Measurements from ENCODE around the gene CAPZA2. TPM values are rescaled to one million over a fixed set of nuclear protein-coding genes. Genes with fewer than 3 reads are reported as not detected.

The CAPZA2 gene
- total RNA-seq, 2 experiments from 2014 or later: 93.6 to 96.5 TPM

DNA sequence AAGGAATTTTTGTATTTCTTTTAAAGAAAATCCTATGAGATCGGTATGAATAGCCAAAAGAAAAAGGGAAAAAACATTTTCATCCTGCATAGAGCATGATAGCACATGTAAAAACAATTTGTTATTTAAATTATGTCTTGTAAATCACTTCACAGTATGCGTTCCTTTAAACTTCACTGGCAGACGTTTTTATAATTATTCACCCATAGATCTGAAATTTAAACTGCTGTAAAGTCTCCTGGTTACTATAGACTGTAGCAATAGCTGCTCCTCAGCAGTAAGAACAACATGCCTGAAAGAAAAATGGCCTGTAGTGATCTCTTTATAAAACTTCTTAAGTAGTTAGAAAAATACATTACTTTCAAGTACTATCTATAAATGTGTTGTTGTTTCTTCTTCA, 26.5 kb downstream of the CAPZA2 start:
- H3K27me3 Mint-ChIP-seq: no peaks in the 10 kb centered on the region
- no peak overlapping the region for H3K4me3 ChIP-seq (ENCODE audit: low read length)
- no peaks in the 10 kb centered on the region for H3K27me3 ChIP-seq (ENCODE audit: control insufficient read depth in 1 of 2, insufficient read depth in 2 of 2, low read length in 2 of 2)
- H3K27ac ChIP-seq (ENCODE audit: low read depth in 1 of 2, low read length in 2 of 2): no peak overlapping the region
- ATAC-seq (ENCODE audit: poor library complexity) (no peak), DNase-seq (no peak)
- peaks cover 3% of the 10 kb centered on the region for H3K4me1 ChIP-seq (ENCODE audit: insufficient read depth, low read length)
- intact Hi-C loops (cut with DNase I, micrococcal nuclease): no loop called here
- H3K36me3 ChIP-seq (ENCODE audit: insufficient read depth, low read length): peaks cover 33% of the 10 kb centered on the region
- H3K9me3 ChIP-seq (ENCODE audit: control insufficient read depth in 1 of 2, insufficient read depth in 1 of 2, low read length in 2 of 2): peaks cover 0 to 3% of the 10 kb centered on the region in 2 experiments
- TF ChIP-seq, protein P1, sequence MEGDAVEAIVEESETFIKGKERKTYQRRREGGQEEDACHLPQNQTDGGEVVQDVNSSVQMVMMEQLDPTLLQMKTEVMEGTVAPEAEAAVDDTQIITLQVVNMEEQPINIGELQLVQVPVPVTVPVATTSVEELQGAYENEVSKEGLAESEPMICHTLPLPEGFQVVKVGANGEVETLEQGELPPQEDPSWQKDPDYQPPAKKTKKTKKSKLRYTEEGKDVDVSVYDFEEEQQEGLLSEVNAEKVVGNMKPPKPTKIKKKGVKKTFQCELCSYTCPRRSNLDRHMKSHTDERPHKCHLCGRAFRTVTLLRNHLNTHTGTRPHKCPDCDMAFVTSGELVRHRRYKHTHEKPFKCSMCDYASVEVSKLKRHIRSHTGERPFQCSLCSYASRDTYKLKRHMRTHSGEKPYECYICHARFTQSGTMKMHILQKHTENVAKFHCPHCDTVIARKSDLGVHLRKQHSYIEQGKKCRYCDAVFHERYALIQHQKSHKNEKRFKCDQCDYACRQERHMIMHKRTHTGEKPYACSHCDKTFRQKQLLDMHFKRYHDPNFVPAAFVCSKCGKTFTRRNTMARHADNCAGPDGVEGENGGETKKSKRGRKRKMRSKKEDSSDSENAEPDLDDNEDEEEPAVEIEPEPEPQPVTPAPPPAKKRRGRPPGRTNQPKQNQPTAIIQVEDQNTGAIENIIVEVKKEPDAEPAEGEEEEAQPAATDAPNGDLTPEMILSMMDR (IDR thresholded peaks at IDR 0.05): no peak
- POLR2A ChIA-PET: no interaction called here
- CTCF ChIA-PET: no interaction called here
- H3K27ac Mint-ChIP-seq: no peak overlapping the region
- no peak overlapping the region for H3K4me3 Mint-ChIP-seq
- H3K36me3 Mint-ChIP-seq (ENCODE audit: low read depth): peaks cover 88% of the 10 kb centered on the region
- H3K9me3 Mint-ChIP-seq: peaks cover 3% of the 10 kb centered on the region
- H3K4me1 Mint-ChIP-seq (ENCODE audit: low read depth): peaks cover 35% of the 10 kb centered on the region

DNA sequence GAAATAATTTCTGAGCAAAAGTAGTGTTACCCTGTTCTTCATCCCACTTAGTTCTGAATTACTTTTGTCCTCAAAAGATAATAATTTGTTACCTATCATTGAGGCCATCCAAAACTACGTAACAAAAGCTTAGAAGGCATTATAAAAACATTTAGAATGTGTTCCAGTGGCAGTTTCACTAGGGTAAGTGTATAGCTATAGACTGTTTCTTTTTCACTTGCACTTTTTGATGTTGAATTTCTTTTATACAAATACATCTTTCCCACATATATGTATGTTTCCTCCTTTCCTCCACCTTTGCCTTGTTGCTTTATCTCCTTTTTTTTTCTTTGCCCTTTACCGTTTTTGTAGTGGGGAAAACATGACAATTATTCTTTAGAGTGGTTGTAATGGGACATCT, 33.5 kb downstream of the CAPZA2 start:
- H3K4me1 Mint-ChIP-seq (ENCODE audit: low read depth): peaks cover 12% of the 10 kb centered on the region
- no peaks in the 10 kb centered on the region for H3K9me3 Mint-ChIP-seq
- no peak overlapping the region for H3K4me3 ChIP-seq (ENCODE audit: low read length)
- H3K36me3 Mint-ChIP-seq (ENCODE audit: low read depth): peaks cover 79% of the 10 kb centered on the region
- H3K36me3 ChIP-seq (ENCODE audit: insufficient read depth, low read length): peaks cover 28% of the 10 kb centered on the region
- H3K4me3 Mint-ChIP-seq: no peak overlapping the region
- H3K9me3 ChIP-seq (ENCODE audit: control insufficient read depth in 1 of 2, insufficient read depth in 1 of 2, low read length in 2 of 2): no peaks in the 10 kb centered on the region
- no peaks in the 10 kb centered on the region for H3K4me1 ChIP-seq (ENCODE audit: insufficient read depth, low read length)
- TF ChIP-seq, protein P1 (IDR thresholded peaks at IDR 0.05): no peak
- DNase-seq (no peak), ATAC-seq (ENCODE audit: poor library complexity) (no peak)
- H3K27ac Mint-ChIP-seq: no peak overlapping the region
- CTCF ChIA-PET: no interaction called here
- intact Hi-C loops (cut with DNase I, micrococcal nuclease): no loop called here
- POLR2A ChIA-PET: interaction anchor here (1.2 to 2.2 kb wide), 2 partner anchors 11 to 58 kb away, joined by 3 to 5 read pairs; partner anchors contain the start of gene ST7
- H3K27me3 Mint-ChIP-seq: no peaks in the 10 kb centered on the region
- H3K27ac ChIP-seq (ENCODE audit: low read depth in 1 of 2, low read length in 2 of 2): no peak overlapping the region
- no peaks in the 10 kb centered on the region for H3K27me3 ChIP-seq (ENCODE audit: control insufficient read depth in 1 of 2, insufficient read depth in 2 of 2, low read length in 2 of 2)

DNA sequence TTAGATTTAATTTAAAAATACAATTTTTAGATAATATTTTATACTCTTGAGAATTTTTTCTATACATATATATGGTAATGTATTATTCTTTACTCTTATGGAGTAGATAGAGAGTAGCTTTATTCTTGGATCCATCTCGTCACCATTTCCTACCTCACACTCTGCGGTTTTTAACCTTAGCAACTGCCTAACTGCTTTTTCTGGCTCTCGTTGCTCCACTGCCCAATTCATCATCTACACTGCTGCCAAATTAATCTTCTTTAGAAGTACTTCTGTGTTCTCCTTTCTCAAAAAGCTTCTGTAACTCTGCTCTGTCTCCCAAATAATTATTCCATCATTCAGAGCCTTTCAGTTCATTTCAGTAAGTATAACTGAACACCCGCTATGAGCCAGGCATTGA, 35.3 kb downstream of the CAPZA2 start:
- H3K4me3 Mint-ChIP-seq: no peak overlapping the region
- Histone ChIP-seq H3K4me3 (ENCODE audit: low read length) (no peak overlapping the region), H3K27ac (ENCODE audit: low read depth in 1 of 2, low read length in 2 of 2) (no peak overlapping the region), H3K36me3 (ENCODE audit: insufficient read depth, low read length) (peaks cover 30% of the 10 kb centered on the region), H3K27me3 (ENCODE audit: control insufficient read depth in 1 of 2, insufficient read depth in 2 of 2, low read length in 2 of 2) (no peaks in the 10 kb centered on the region), H3K4me1 (ENCODE audit: insufficient read depth, low read length) (no peaks in the 10 kb centered on the region), H3K9me3 (ENCODE audit: control insufficient read depth in 1 of 2, insufficient read depth in 1 of 2, low read length in 2 of 2) (no peaks in the 10 kb centered on the region)
- no peaks in the 10 kb centered on the region for H3K9me3 Mint-ChIP-seq
- no peak overlapping the region for H3K27ac Mint-ChIP-seq
- ChIA-PET POLR2A (interaction anchor here (0.7 kb wide), 1 partner anchor 13 kb away, joined by 3 read pairs; no protein-coding TSS in a partner anchor), CTCF (no interaction called here)
- TF ChIP-seq, protein P1 (IDR thresholded peaks at IDR 0.05): no peak
- H3K27me3 Mint-ChIP-seq: no peaks in the 10 kb centered on the region
- H3K4me1 Mint-ChIP-seq (ENCODE audit: low read depth): peaks cover 11% of the 10 kb centered on the region
- peaks cover 77% of the 10 kb centered on the region for H3K36me3 Mint-ChIP-seq (ENCODE audit: low read depth)
- intact Hi-C loops (cut with DNase I, micrococcal nuclease): no loop called here
- no peak for ATAC-seq (ENCODE audit: poor library complexity)
- DNase-seq: no peak

Measured in CD4-positive, alpha-beta T cell (primary cell).